ENCODE measurements around the gene ANKLE1. TPM values are rescaled to one million over a fixed set of nuclear protein-coding genes. Genes with fewer than 3 reads are reported as not detected.

The ANKLE1 gene
- total and polyA plus RNA-seq, 3 experiments from 2014 or later = 0.47 to 16.2 (median 15.2) TPM

- Histone ChIP-seq H3K4me1 (ENCODE audit: insufficient read depth, low read length) (peaks cover 8% of the 10 kb centered on the region), H3K36me3 (ENCODE audit: insufficient read depth, low read length) (no peaks in the 10 kb centered on the region), H3K27me3 (ENCODE audit: insufficient read depth, low read length, poor library complexity, severe bottlenecking) (no peaks in the 10 kb centered on the region), H3K9me3 (ENCODE audit: low read length) (no peaks in the 10 kb centered on the region), H3K27ac (ENCODE audit: low read depth, low read length) (peak overlapping the region; percentile 70), H3K4me3 (ENCODE audit: low read length) (no peak overlapping the region)
- Mint-ChIP-seq H3K27me3 (peaks cover 4 to 8% of the 10 kb centered on the region in 2 donors), H3K36me3 (no peaks in the 10 kb centered on the region), H3K27ac (no peak overlapping the region), H3K4me3 (peak overlapping the region in 6 of 7 donors; percentile 32 to 66 (median 46)), H3K4me1 (peaks cover 3 to 12% (median 4%) of the 10 kb centered on the region in 3 donors), H3K9me3 (no peaks in the 10 kb centered on the region)
- ChIA-PET POLR2A (interaction anchor here (0.5 to 0.7 kb wide), 2 partner anchors 26 to 141 kb away, joined by 3 read pairs; no protein-coding TSS in a partner anchor), CTCF (interaction anchor here (0.5 to 1.8 kb wide), 2 partner anchors 9 to 11 kb away, joined by 4 to 6 read pairs; no protein-coding TSS in a partner anchor)
- peak in 1 of 5 donors; percentile 22 for DNase-seq
Measured at GRCh38 chr19:17244618-17245534, 36.8 kb upstream of the ANKLE1 start.

GRCh38 chr19:17245535-17245984 is 36.1 kb upstream of the ANKLE1 start, which contains the start of gene NR2F6:
Gene NR2F6 (minus strand): TSS chr19:17245919. CDS start chr19:17245220, 699 bp downstream.
- no peaks in the 10 kb centered on the region for H3K27me3 ChIP-seq (ENCODE audit: insufficient read depth, low read length, poor library complexity, severe bottlenecking)
- H3K4me3 Mint-ChIP-seq = peak within 1 kb of the TSS; percentile 66 to 92 (median 86)
- H3K36me3 Mint-ChIP-seq = no peaks in the 10 kb centered on the region
- ChIA-PET CTCF (interaction anchor here (1.8 kb wide), 1 partner anchor 10 kb away, joined by 6 read pairs; no protein-coding TSS in a partner anchor), POLR2A (interaction anchor here (0.5 to 1.0 kb wide), 2 partner anchors 27 to 31 kb away, joined by 3 read pairs; partner anchors contain the start of gene USE1)
- H3K4me1 ChIP-seq (ENCODE audit: insufficient read depth, low read length) = peaks cover 8% of the 10 kb centered on the region
- H3K27me3 Mint-ChIP-seq = peaks cover 4 to 8% of the 10 kb centered on the region in 2 donors
- H3K36me3 ChIP-seq (ENCODE audit: insufficient read depth, low read length) = no peaks in the 10 kb centered on the region
- H3K4me1 Mint-ChIP-seq = peaks cover 3 to 12% (median 4%) of the 10 kb centered on the region in 3 donors
- H3K4me3 ChIP-seq (ENCODE audit: low read length) = peak within 1 kb of the TSS; percentile 51
- peak in 1 of 5 donors; percentile 25 for DNase-seq
- H3K9me3 Mint-ChIP-seq = no peaks in the 10 kb centered on the region
- peak within 1 kb of the TSS in 5 of 8 donors; percentile 21 to 84 (median 64) for H3K27ac Mint-ChIP-seq
- H3K9me3 ChIP-seq (ENCODE audit: low read length) = no peaks in the 10 kb centered on the region
- peak within 1 kb of the TSS; percentile 70 for H3K27ac ChIP-seq (ENCODE audit: low read depth, low read length)

DNA sequence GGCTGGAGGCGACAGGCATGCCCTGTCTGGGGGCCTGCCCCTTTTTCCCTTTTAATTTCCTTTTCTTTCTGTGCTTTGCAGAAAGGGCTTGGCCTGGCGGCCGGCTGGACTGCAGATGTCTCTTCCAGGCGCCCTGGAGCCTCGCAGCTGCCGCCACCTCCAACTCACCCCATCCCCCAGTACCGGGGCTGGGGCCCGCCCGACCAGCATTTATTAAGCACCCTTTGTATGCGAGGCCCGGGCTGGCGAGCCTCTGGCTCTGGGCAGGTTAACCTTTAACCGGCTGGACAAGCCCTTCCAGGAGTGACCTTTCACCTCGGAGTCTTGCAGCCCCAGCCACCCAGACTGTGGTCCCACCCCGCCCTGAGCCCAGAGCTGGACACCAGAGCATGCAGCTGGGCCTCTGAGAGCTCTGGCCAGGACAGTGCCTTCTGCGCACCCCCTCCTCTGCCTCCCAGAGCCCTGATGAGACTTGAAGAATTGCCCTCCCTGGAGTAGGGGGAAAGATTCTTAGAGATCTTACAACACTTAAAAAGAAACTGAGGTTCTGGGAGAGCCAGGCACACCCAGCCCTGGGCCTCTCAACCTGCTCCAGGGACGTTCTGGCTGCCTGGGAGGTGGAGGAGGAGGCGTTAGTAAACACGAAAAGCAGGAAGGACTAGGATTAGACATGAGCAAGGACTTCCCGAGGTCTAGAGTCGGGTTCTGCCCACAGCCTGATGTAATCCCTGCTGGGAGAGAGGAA is 34.8 kb upstream of the ANKLE1 start:
- peaks cover 4 to 8% of the 10 kb centered on the region in 2 donors for H3K27me3 Mint-ChIP-seq
- Histone ChIP-seq H3K27ac (ENCODE audit: low read depth, low read length) (peak overlapping the region; percentile 44), H3K4me3 (ENCODE audit: low read length) (peak overlapping the region; percentile 51), H3K27me3 (ENCODE audit: insufficient read depth, low read length, poor library complexity, severe bottlenecking) (no peaks in the 10 kb centered on the region), H3K9me3 (ENCODE audit: low read length) (no peaks in the 10 kb centered on the region), H3K36me3 (ENCODE audit: insufficient read depth, low read length) (no peaks in the 10 kb centered on the region), H3K4me1 (ENCODE audit: insufficient read depth, low read length) (peaks cover 8% of the 10 kb centered on the region)
- peaks cover 3 to 12% (median 4%) of the 10 kb centered on the region in 3 donors for H3K4me1 Mint-ChIP-seq
- no peaks in the 10 kb centered on the region for H3K9me3 Mint-ChIP-seq
- H3K27ac Mint-ChIP-seq = peak overlapping the region in 3 of 8 donors; percentile 65 to 86 (median 73)
- H3K4me3 Mint-ChIP-seq = peak overlapping the region; percentile 57 to 92 (median 86)
- ChIA-PET CTCF (interaction anchor here (1.6 kb wide), 1 partner anchor 13 kb away, joined by 4 read pairs; no protein-coding TSS in a partner anchor), POLR2A (no interaction called here)
- H3K36me3 Mint-ChIP-seq = no peaks in the 10 kb centered on the region
- DNase-seq = no peak

DNA sequence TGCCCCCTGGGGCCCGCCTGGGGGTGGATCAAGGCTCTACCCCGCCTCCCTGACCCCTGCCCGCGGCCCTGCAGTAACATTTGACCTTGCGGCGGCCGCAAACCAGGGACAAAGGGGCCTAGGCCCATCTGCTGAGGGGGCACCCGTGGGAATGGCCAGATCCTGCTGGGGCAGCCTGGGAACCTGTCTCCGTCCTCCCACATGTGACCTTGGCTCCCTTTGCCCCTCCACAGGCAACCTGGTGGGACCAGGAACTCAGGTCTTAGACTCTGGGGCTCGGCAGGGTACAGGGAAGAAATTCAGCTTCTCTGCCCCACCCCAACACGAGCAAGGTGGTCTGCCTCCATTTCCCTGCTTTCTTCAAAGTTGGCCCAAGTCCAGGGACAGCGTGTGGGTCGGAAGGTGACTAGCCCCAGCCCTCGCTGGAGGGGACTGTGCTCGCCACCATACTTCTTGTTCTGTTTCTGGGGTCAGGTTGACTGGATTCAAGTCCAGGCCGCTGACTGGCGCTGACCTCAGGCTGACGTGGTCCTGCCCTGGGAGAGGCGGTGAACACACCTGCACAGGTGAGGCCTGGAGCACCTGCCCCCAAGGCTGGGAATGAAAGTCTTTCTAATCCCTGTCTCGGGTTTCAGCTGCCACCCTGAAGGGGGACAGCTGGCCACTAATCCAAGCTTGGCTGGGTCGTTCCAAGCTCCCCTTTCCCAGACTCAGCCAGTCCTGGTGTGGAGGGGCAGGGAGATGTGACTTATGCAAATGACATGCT is 33.5 kb upstream of the ANKLE1 start:
- no peak overlapping the region for H3K4me3 ChIP-seq (ENCODE audit: low read length)
- no peaks in the 10 kb centered on the region for H3K36me3 ChIP-seq (ENCODE audit: insufficient read depth, low read length)
- no peaks in the 10 kb centered on the region for H3K36me3 Mint-ChIP-seq
- no peak overlapping the region for H3K27ac Mint-ChIP-seq
- H3K9me3 Mint-ChIP-seq = no peaks in the 10 kb centered on the region
- ChIA-PET POLR2A (interaction anchor here (1.0 kb wide), 1 partner anchor 21 kb away, joined by 3 read pairs; no protein-coding TSS in a partner anchor), CTCF (interaction anchor here (0.7 to 1.8 kb wide), 4 partner anchors 12 to 34 kb away, joined by 3 to 7 read pairs (median 4); no protein-coding TSS in a partner anchor)
- H3K27ac ChIP-seq (ENCODE audit: low read depth, low read length) = no peak overlapping the region
- H3K27me3 ChIP-seq (ENCODE audit: insufficient read depth, low read length, poor library complexity, severe bottlenecking) = no peaks in the 10 kb centered on the region
- DNase-seq = no peak
- peak overlapping the region in 1 of 7 donors; percentile 55 for H3K4me3 Mint-ChIP-seq
- H3K27me3 Mint-ChIP-seq = peaks cover 6 to 8% of the 10 kb centered on the region in 2 donors
- no peaks in the 10 kb centered on the region for H3K9me3 ChIP-seq (ENCODE audit: low read length)
- H3K4me1 Mint-ChIP-seq = peaks cover 3 to 9% (median 4%) of the 10 kb centered on the region in 3 donors
- H3K4me1 ChIP-seq (ENCODE audit: insufficient read depth, low read length) = peaks cover 8% of the 10 kb centered on the region

DNA sequence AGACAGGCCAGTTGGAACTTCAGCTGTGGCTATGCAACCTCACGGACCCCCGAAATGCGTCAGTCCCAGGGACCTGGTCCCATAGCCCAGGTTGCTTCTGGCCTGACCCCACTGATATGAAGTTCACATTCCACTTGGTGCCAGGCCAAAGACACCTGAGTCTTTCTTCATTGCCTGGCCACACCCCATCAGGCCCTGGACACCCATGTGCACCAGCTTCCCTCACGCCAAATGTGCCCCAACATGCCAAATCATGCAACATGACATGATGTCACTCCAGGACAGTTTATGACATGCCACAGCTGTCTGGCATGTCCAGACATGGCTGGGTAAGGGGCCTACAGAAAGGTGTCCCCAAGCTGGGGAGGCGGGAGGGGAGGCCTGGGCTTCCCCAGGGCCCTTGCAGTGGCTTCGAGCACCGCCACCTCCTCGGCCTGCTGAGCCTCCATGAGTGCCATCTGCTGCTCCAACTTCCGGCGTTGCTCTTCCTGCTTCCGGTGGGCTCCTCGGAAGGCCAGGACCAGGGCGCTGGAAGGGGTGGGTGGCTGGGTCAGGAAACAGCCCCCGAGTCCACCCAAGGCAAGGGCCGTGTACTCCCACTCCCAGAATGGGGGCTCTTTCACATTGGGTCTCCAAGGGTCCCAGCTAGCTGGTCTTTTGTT is 31.7 kb upstream of the ANKLE1 start:
- Mint-ChIP-seq H3K27ac (no peak overlapping the region), H3K4me1 (peaks cover 3 to 9% (median 4%) of the 10 kb centered on the region in 3 donors), H3K9me3 (no peaks in the 10 kb centered on the region), H3K27me3 (peaks cover 6 to 8% of the 10 kb centered on the region in 2 donors), H3K36me3 (no peaks in the 10 kb centered on the region), H3K4me3 (peak overlapping the region in 2 of 7 donors; percentile 26 to 61)
- CTCF ChIA-PET = interaction anchor here (0.6 to 1.8 kb wide), 3 partner anchors 12 to 95 kb away, joined by 3 to 7 read pairs (median 4); partner anchors contain the start of gene USHBP1
- Histone ChIP-seq H3K4me3 (ENCODE audit: low read length) (no peak overlapping the region), H3K27me3 (ENCODE audit: insufficient read depth, low read length, poor library complexity, severe bottlenecking) (no peaks in the 10 kb centered on the region), H3K4me1 (ENCODE audit: insufficient read depth, low read length) (peaks cover 8% of the 10 kb centered on the region), H3K36me3 (ENCODE audit: insufficient read depth, low read length) (no peaks in the 10 kb centered on the region), H3K9me3 (ENCODE audit: low read length) (no peaks in the 10 kb centered on the region), H3K27ac (ENCODE audit: low read depth, low read length) (no peak overlapping the region)
- POLR2A ChIA-PET = interaction anchor here (0.6 kb wide), 1 partner anchor 179 kb away, joined by 5 read pairs; no protein-coding TSS in a partner anchor
- no peak for DNase-seq

DNA sequence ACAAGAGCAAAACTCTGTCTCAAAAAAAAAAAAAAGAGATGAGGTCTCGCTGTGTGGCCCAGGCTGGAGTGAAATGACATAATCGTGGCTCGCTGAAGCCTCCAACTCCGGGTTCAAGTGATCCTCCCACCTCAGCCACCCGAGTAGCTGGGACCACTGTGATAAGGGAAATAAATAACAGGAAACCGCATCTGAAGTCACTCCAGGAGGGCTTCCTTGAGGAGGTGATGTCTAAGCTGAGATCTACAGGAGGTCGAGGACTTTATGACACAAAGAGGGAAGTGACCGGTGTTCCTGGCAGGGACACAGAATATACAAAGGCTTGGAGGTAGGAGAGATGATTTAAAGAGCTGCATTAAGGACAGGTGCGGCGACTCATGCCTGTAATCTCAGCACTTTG is 27.1 kb upstream of the ANKLE1 start:
- H3K27ac ChIP-seq (ENCODE audit: low read depth, low read length) = no peak overlapping the region
- no peaks in the 10 kb centered on the region for H3K27me3 ChIP-seq (ENCODE audit: insufficient read depth, low read length, poor library complexity, severe bottlenecking)
- no peak overlapping the region for H3K27ac Mint-ChIP-seq
- H3K4me3 Mint-ChIP-seq = no peak overlapping the region
- H3K9me3 Mint-ChIP-seq = no peaks in the 10 kb centered on the region
- no peaks in the 10 kb centered on the region for H3K36me3 Mint-ChIP-seq
- no peaks in the 10 kb centered on the region for H3K4me1 Mint-ChIP-seq
- H3K4me1 ChIP-seq (ENCODE audit: insufficient read depth, low read length) = no peaks in the 10 kb centered on the region
- no peaks in the 10 kb centered on the region for H3K9me3 ChIP-seq (ENCODE audit: low read length)
- no peaks in the 10 kb centered on the region for H3K36me3 ChIP-seq (ENCODE audit: insufficient read depth, low read length)
- H3K4me3 ChIP-seq (ENCODE audit: low read length) = no peak overlapping the region
- POLR2A ChIA-PET = no interaction called here
- no peak for DNase-seq
- CTCF ChIA-PET = no interaction called here
- H3K27me3 Mint-ChIP-seq = peaks cover 0 to 1% of the 10 kb centered on the region in 2 donors
